Measurements from ENCODE around the gene PLEKHG4B. TPM values are rescaled to one million over a fixed set of nuclear protein-coding genes. Genes with fewer than 3 reads are reported as not detected.

The PLEKHG4B gene
- total RNA-seq, 1 donor from 2014 or later = not detected

- H3K36me3 ChIP-seq (ENCODE audit: control insufficient read depth, insufficient read depth, low read length) = no peaks in the 10 kb centered on the region
- no peak for FAIRE-seq
- H3K27me3 ChIP-seq (ENCODE audit: control insufficient read depth, insufficient read depth, low read length) = peaks cover 2% of the 10 kb centered on the region
- peak; percentile 65 for DNase-seq (ENCODE audit: low read depth)
- no peak overlapping the region for H3K4me3 ChIP-seq (ENCODE audit: low read depth, low read length)
- no peak for TF ChIP-seq CTCF (IDR thresholded peaks at IDR 0.05; ENCODE audit: insufficient read depth, low read length, severe bottlenecking)
Measured at GRCh38 chr5:153256-153655, 61.3 kb downstream of the PLEKHG4B start.

GRCh38 chr5:154236-154635, 62.3 kb downstream of the PLEKHG4B start:
- no peak for FAIRE-seq
- no peak for TF ChIP-seq CTCF (IDR thresholded peaks at IDR 0.05; ENCODE audit: insufficient read depth, low read length, severe bottlenecking)
- Histone ChIP-seq H3K36me3 (ENCODE audit: control insufficient read depth, insufficient read depth, low read length) (no peaks in the 10 kb centered on the region), H3K27me3 (ENCODE audit: control insufficient read depth, insufficient read depth, low read length) (peaks cover 2% of the 10 kb centered on the region), H3K4me3 (ENCODE audit: low read depth, low read length) (no peak overlapping the region)
- no peak for DNase-seq (ENCODE audit: low read depth)

GRCh38 chr5:154826-155225, 62.9 kb downstream of the PLEKHG4B start:
- TF ChIP-seq CTCF (IDR thresholded peaks at IDR 0.05; ENCODE audit: insufficient read depth, low read length, severe bottlenecking) = no peak
- H3K36me3 ChIP-seq (ENCODE audit: control insufficient read depth, insufficient read depth, low read length) = no peaks in the 10 kb centered on the region
- H3K4me3 ChIP-seq (ENCODE audit: low read depth, low read length) = no peak overlapping the region
- DNase-seq (ENCODE audit: low read depth) = no peak
- no peak for FAIRE-seq
- H3K27me3 ChIP-seq (ENCODE audit: control insufficient read depth, insufficient read depth, low read length) = peaks cover 2% of the 10 kb centered on the region

GRCh38 chr5:155651-156410, 63.9 kb downstream of the PLEKHG4B start:
- TF ChIP-seq CTCF (IDR thresholded peaks at IDR 0.05; ENCODE audit: insufficient read depth, low read length, severe bottlenecking) = no peak
- no peak for DNase-seq (ENCODE audit: low read depth)
- Histone ChIP-seq H3K36me3 (ENCODE audit: control insufficient read depth, insufficient read depth, low read length) (no peaks in the 10 kb centered on the region), H3K27me3 (ENCODE audit: control insufficient read depth, insufficient read depth, low read length) (peaks cover 2% of the 10 kb centered on the region), H3K4me3 (ENCODE audit: low read depth, low read length) (no peak overlapping the region)
- FAIRE-seq = no peak

- peaks cover 2% of the 10 kb centered on the region for H3K27me3 ChIP-seq (ENCODE audit: control insufficient read depth, insufficient read depth, low read length)
- no peak overlapping the region for H3K4me3 ChIP-seq (ENCODE audit: low read depth, low read length)
- no peak for DNase-seq (ENCODE audit: low read depth)
- H3K36me3 ChIP-seq (ENCODE audit: control insufficient read depth, insufficient read depth, low read length) = no peaks in the 10 kb centered on the region
- FAIRE-seq = no peak
- no peak for TF ChIP-seq CTCF (IDR thresholded peaks at IDR 0.05; ENCODE audit: insufficient read depth, low read length, severe bottlenecking)
Measured at GRCh38 chr5:156411-157072, 64.6 kb downstream of the PLEKHG4B start.
